Measurements from ENCODE around the gene KRT28.

- TF ChIP-seq POLR2AphosphoS5 (IDR thresholded peaks at IDR 0.05) (no peak), EP300 (IDR thresholded peaks at IDR 0.05) (no peak), CTCF (IDR thresholded peaks at IDR 0.05) (no peak), POLR2A (IDR thresholded peaks at IDR 0.05) (no peak)
Observed at GRCh38 chr17:40777459-40777858, 22.3 kb downstream of the KRT28 start.
